Keratinocyte (primary cell): ENCODE data around the gene C4orf54.

Experiments
- EZH2 ChIP-seq: IDR thresholded peaks from one replicate; pipeline ENCODE4 v1.6.1; 2012; ENCODE audit warnings: inconsistent platforms, mild to moderate bottlenecking, low read length, moderate library complexity
- TF ChIP-seq, protein P1 (sequence below), 3 experiments: IDR thresholded peaks in 1 of 3; conservative IDR thresholded peaks in 1 of 3; optimal IDR thresholded peaks in 1 of 3; 2 replicates in 2 of 3; 3 replicates in 1 of 3; pipeline versions ENCODE3 to v1.5.1; 2011; ENCODE audit warnings: low read length in 3 of 3, mild to moderate bottlenecking in 3 of 3, moderate library complexity in 2 of 3, control low read depth in 1 of 3, inconsistent platforms in 1 of 3; ENCODE audit not compliant: insufficient read depth in 2 of 3; ENCODE audit errors: extremely low read depth in 1 of 3

DNA sequence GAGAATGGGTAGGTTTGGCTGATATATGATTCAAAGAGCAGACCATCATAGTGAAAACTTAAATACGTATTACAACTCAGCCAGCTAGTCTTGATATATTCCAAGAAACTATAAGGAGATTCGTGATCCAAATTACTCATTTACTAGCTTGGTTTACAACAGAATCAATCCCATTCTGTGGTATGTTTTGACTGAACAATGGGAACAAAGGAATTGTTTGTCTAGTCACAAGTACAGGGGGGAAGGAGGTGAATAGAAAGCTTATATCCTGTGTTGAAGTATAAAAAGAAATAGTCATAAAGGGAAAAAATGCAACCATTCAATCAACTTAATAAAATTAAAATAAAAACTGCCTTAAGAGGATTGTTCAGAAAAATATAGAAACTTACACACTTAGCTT lies 17.0 kb downstream of the C4orf54 start:
- TF ChIP-seq, protein P1, sequence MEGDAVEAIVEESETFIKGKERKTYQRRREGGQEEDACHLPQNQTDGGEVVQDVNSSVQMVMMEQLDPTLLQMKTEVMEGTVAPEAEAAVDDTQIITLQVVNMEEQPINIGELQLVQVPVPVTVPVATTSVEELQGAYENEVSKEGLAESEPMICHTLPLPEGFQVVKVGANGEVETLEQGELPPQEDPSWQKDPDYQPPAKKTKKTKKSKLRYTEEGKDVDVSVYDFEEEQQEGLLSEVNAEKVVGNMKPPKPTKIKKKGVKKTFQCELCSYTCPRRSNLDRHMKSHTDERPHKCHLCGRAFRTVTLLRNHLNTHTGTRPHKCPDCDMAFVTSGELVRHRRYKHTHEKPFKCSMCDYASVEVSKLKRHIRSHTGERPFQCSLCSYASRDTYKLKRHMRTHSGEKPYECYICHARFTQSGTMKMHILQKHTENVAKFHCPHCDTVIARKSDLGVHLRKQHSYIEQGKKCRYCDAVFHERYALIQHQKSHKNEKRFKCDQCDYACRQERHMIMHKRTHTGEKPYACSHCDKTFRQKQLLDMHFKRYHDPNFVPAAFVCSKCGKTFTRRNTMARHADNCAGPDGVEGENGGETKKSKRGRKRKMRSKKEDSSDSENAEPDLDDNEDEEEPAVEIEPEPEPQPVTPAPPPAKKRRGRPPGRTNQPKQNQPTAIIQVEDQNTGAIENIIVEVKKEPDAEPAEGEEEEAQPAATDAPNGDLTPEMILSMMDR (optimal IDR thresholded peaks at IDR 0.05 in 1 of 3, IDR thresholded peaks at IDR 0.05 in 1 of 3, conservative IDR thresholded peaks at IDR 0.05 in 1 of 3; ENCODE audit: extremely low read depth in 1 of 3, insufficient read depth in 2 of 3, low read length in 3 of 3): no peak
- TF ChIP-seq EZH2: no peak
